Mucosa of descending colon (tissue), 3 donors: ENCODE data around the gene SOX12. TPM values are rescaled to one million over a fixed set of nuclear protein-coding genes. Genes with fewer than 3 reads are reported as not detected.

ENCODE experiments used
- ATAC-seq: fragments of 200-7000 bp; cut with Tn5 transposase; one replicate; pipeline ENCODE4 v1.9.1; 2020; ENCODE audit warnings: mild to moderate bottlenecking, moderate library complexity
- DNase-seq, 3 donors: peaks; one replicate each; pipeline ENCODE4 v3.0.0-alpha.2; 2020
- H3K36me3 ChIP-seq: fragments of 200-600 bp; one replicate; pipeline ENCODE4 v1.8.0; 2021; ENCODE audit warnings: low read depth, mild to moderate bottlenecking
- H3K4me1 ChIP-seq: fragments of 200-600 bp; one replicate; pipeline ENCODE4 v1.8.0; 2021; ENCODE audit warnings: low read depth, mild to moderate bottlenecking
- H3K4me3 ChIP-seq: fragments of 200-600 bp; one replicate; pipeline ENCODE4 v1.8.0; 2021; ENCODE audit warnings: mild to moderate bottlenecking
- H3K9me3 ChIP-seq: fragments of 200-600 bp; one replicate; pipeline ENCODE4 v1.8.0; 2021; ENCODE audit warnings: mild to moderate bottlenecking
- CTCF ChIP-seq: fragments of 200-600 bp; IDR thresholded peaks from one replicate; pipeline ENCODE4 v1.8.0; 2022; ENCODE audit warnings: antibody characterized with exemption, mild to moderate bottlenecking
- intact Hi-C, 2 donors: fragments of 100-400 bp; cut with DNase I in 1 of 2; cut with micrococcal nuclease in 1 of 2; formaldehyde crosslinking; loops; one replicate each; pipeline versions ENCODE4 v1.11.0 to v1.11.1; 2022; cut with DNase I, micrococcal nuclease
- total RNA-seq, 3 donors: library from RNA; stranded (reverse); fragmentation: NEBNext Ultra II Directional in 2 of 3; extraction: Animal tissue kit (Norgen Biotek cat#: 25700) in 2 of 3; gene quantifications; one replicate each; pipeline versions ENCODE4 v1.2.1 to v1.2.4, GENCODE V29; 2021 to 2023
- donor health status: DM: no; HTN: no; CAD: no; lungs with moderate emphysema.
- donor health status: DM: no; HTN: no; CAD: no.
- donor health status: DM: no; HTN: yes; CAD: no.

SOX12 gene
- total RNA-seq, 3 donors from 2014 or later: 3.9 to 24.0 (median 4.5) TPM

- DNase-seq (no peak), ATAC-seq (no peak)
- Histone ChIP-seq H3K9me3 (no peaks in the 10 kb centered on the region), H3K4me1 (no peaks in the 10 kb centered on the region), H3K36me3 (no peaks in the 10 kb centered on the region), H3K4me3 (no peak overlapping the region)
- TF ChIP-seq CTCF: no peak
- intact Hi-C loops: no loop called here
Observed at GRCh38 chr20:278607-279571, 46.5 kb upstream of the SOX12 start.

- no peaks in the 10 kb centered on the region for H3K36me3 ChIP-seq
- intact Hi-C loops: no loop called here
- H3K4me1 ChIP-seq: peaks cover under 1% of the 10 kb centered on the region
- H3K9me3 ChIP-seq: no peaks in the 10 kb centered on the region
- no peak for TF ChIP-seq CTCF
- no peak overlapping the region for H3K4me3 ChIP-seq
- ATAC-seq (no peak), DNase-seq (no peak)
Observed at GRCh38 chr20:284172-284571, 41.2 kb upstream of the SOX12 start.

GRCh38 chr20:286508-286907 is 38.8 kb upstream of the SOX12 start:
- H3K9me3 ChIP-seq: no peaks in the 10 kb centered on the region
- H3K4me1 ChIP-seq: peaks cover 8% of the 10 kb centered on the region
- no peak for ATAC-seq
- H3K4me3 ChIP-seq: no peak overlapping the region
- DNase-seq: no peak
- H3K36me3 ChIP-seq: no peaks in the 10 kb centered on the region
- intact Hi-C loops: no loop called here
- no peak for TF ChIP-seq CTCF

- DNase-seq (peak in 2 of 3 donors; percentile 51 to 74), ATAC-seq (peak; percentile 46)
- no peaks in the 10 kb centered on the region for H3K36me3 ChIP-seq
- H3K9me3 ChIP-seq: no peaks in the 10 kb centered on the region
- TF ChIP-seq CTCF: no peak
- no peak overlapping the region for H3K4me3 ChIP-seq
- intact Hi-C loops: no loop called here
- peaks cover 8% of the 10 kb centered on the region for H3K4me1 ChIP-seq
Observed at GRCh38 chr20:288956-289692, 36.2 kb upstream of the SOX12 start.

- no peaks in the 10 kb centered on the region for H3K36me3 ChIP-seq
- no peaks in the 10 kb centered on the region for H3K9me3 ChIP-seq
- peak overlapping the region; percentile 31 for H3K4me3 ChIP-seq
- ATAC-seq: peak; percentile 18
- intact Hi-C loops: no loop called here
- H3K4me1 ChIP-seq: peaks cover 8% of the 10 kb centered on the region
- no peak for TF ChIP-seq CTCF
- no peak for DNase-seq
Observed at GRCh38 chr20:289693-290083, 35.7 kb upstream of the SOX12 start.
